Measurements from ENCODE around the gene DCDC1.

The DCDC1 gene

DNA sequence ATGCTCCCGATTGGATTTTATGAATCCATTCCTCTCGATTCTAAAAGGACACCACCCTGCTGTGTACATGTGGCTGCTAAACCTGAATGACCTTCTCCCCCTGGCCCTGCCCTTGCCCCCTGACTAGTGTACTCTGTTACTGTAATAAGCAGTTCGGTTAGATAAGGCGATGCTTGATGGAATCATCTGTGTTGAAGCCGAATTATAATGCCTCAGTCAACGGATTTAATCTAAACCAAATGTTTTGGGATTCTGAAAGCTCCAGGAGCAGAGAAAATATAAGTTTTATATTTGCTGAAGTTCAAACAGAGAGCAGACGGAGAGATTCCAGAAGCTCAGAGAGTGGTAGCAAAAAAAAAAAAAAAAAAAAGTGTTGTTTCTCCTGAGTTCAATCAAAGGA is 508.0 kb downstream of the DCDC1 start:
- TF ChIP-seq, protein P1, sequence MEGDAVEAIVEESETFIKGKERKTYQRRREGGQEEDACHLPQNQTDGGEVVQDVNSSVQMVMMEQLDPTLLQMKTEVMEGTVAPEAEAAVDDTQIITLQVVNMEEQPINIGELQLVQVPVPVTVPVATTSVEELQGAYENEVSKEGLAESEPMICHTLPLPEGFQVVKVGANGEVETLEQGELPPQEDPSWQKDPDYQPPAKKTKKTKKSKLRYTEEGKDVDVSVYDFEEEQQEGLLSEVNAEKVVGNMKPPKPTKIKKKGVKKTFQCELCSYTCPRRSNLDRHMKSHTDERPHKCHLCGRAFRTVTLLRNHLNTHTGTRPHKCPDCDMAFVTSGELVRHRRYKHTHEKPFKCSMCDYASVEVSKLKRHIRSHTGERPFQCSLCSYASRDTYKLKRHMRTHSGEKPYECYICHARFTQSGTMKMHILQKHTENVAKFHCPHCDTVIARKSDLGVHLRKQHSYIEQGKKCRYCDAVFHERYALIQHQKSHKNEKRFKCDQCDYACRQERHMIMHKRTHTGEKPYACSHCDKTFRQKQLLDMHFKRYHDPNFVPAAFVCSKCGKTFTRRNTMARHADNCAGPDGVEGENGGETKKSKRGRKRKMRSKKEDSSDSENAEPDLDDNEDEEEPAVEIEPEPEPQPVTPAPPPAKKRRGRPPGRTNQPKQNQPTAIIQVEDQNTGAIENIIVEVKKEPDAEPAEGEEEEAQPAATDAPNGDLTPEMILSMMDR (IDR thresholded peaks at IDR 0.05; ENCODE audit: poor library complexity, severe bottlenecking), result no peak
- Histone ChIP-seq H3K27me3 (ENCODE audit: insufficient read depth, poor library complexity, severe bottlenecking) (no peaks in the 10 kb centered on the region), H3K27ac (ENCODE audit: poor library complexity, severe bottlenecking) (no peak overlapping the region), H3K36me3 (ENCODE audit: low read depth) (no peaks in the 10 kb centered on the region), H3K4me3 (ENCODE audit: severe bottlenecking) (no peak overlapping the region), H3K4me1 (ENCODE audit: insufficient read depth, poor library complexity, severe bottlenecking) (no peaks in the 10 kb centered on the region), H3K9me3 (ENCODE audit: severe bottlenecking) (no peaks in the 10 kb centered on the region)
- ATAC-seq (ENCODE audit: low read depth), result no peak
- DNase-seq (ENCODE audit: low spot score), result no peak

DNA sequence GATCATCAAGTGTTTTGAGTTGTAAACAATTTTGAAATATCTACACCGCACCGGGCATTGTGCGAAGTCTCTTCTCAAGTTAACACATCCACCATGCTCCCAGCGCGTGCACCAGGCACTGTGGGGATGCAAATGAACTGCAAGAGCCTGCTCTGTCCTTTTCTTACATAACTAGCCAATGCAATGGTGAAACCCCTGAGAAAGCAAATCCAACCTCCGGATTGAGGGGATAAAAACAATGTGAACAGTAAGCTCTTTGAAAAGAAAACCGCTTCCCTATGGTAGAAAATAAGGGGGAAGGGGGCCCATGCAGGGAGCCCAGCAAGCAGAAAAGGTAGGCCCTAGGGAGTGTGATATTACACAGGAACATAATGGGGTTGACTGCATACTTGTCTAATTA is 508.5 kb downstream of the DCDC1 start:
- TF ChIP-seq, protein P1 (IDR thresholded peaks at IDR 0.05; ENCODE audit: poor library complexity, severe bottlenecking), result no peak
- DNase-seq (ENCODE audit: low spot score), result no peak
- H3K4me3 ChIP-seq (ENCODE audit: severe bottlenecking), result no peak overlapping the region
- H3K9me3 ChIP-seq (ENCODE audit: severe bottlenecking), result no peaks in the 10 kb centered on the region
- H3K27ac ChIP-seq (ENCODE audit: poor library complexity, severe bottlenecking), result no peak overlapping the region
- ATAC-seq (ENCODE audit: low read depth), result no peak
- no peaks in the 10 kb centered on the region for H3K4me1 ChIP-seq (ENCODE audit: insufficient read depth, poor library complexity, severe bottlenecking)
- H3K36me3 ChIP-seq (ENCODE audit: low read depth), result no peaks in the 10 kb centered on the region
- H3K27me3 ChIP-seq (ENCODE audit: insufficient read depth, poor library complexity, severe bottlenecking), result no peaks in the 10 kb centered on the region

DNA sequence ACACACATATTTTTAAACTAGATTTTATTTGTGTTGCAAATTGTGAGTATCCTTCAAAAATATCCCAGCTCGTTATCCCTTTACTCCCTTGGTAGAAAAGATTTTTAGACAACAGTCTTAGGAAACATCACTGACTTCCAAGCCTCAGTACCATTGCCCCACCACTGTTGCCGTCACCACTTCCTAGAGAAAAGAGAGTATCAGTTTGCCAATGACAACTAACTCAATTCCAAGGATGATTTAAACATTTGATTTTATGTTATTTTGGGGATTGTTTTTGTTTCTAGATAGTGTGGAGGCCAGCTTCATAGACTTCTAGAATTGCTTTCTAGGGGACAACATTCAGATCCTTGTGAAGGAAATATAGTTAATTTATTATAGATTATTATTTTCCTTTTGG is 509.4 kb downstream of the DCDC1 start:
- H3K4me1 ChIP-seq (ENCODE audit: insufficient read depth, poor library complexity, severe bottlenecking), result no peaks in the 10 kb centered on the region

DNA sequence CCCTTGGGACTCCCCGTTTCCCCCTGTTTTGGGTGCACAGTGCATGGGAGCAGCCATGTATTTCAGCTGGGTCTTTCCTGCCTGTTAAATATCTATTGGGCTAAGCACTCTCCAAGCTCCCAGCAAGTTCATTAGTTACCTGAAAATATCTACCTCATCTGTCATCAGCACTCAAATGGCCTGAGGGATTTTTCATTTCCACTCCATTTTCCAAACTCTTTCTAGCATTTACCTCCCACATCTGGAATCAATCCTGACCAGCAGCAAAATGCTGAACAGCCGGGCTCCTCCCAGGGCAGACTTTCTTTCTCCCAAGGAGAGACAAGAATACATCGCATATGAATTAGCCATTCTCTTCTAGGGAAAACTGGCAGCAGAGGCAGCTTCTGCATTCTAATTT is 509.9 kb downstream of the DCDC1 start:
- no peaks in the 10 kb centered on the region for H3K27me3 ChIP-seq (ENCODE audit: insufficient read depth, poor library complexity, severe bottlenecking)
- H3K27ac ChIP-seq (ENCODE audit: poor library complexity, severe bottlenecking), result no peak overlapping the region
- TF ChIP-seq, protein P1 (IDR thresholded peaks at IDR 0.05; ENCODE audit: poor library complexity, severe bottlenecking), result no peak
- H3K4me1 ChIP-seq (ENCODE audit: insufficient read depth, poor library complexity, severe bottlenecking), result no peaks in the 10 kb centered on the region
- H3K9me3 ChIP-seq (ENCODE audit: severe bottlenecking), result no peaks in the 10 kb centered on the region
- H3K36me3 ChIP-seq (ENCODE audit: low read depth), result no peaks in the 10 kb centered on the region
- no peak for DNase-seq (ENCODE audit: low spot score)
- ATAC-seq (ENCODE audit: low read depth), result no peak
- H3K4me3 ChIP-seq (ENCODE audit: severe bottlenecking), result no peak overlapping the region

More for the DNA sequence above, 509.4 kb downstream of the DCDC1 start:
- TF ChIP-seq, protein P1 (IDR thresholded peaks at IDR 0.05; ENCODE audit: poor library complexity, severe bottlenecking), result no peak
- no peak overlapping the region for H3K4me3 ChIP-seq (ENCODE audit: severe bottlenecking)
- no peaks in the 10 kb centered on the region for H3K36me3 ChIP-seq (ENCODE audit: low read depth)
- DNase-seq (ENCODE audit: low spot score) (no peak), ATAC-seq (ENCODE audit: low read depth) (no peak)
- H3K9me3 ChIP-seq (ENCODE audit: severe bottlenecking), result no peaks in the 10 kb centered on the region
- H3K27me3 ChIP-seq (ENCODE audit: insufficient read depth, poor library complexity, severe bottlenecking), result no peaks in the 10 kb centered on the region
- H3K27ac ChIP-seq (ENCODE audit: poor library complexity, severe bottlenecking), result no peak overlapping the region

DNA sequence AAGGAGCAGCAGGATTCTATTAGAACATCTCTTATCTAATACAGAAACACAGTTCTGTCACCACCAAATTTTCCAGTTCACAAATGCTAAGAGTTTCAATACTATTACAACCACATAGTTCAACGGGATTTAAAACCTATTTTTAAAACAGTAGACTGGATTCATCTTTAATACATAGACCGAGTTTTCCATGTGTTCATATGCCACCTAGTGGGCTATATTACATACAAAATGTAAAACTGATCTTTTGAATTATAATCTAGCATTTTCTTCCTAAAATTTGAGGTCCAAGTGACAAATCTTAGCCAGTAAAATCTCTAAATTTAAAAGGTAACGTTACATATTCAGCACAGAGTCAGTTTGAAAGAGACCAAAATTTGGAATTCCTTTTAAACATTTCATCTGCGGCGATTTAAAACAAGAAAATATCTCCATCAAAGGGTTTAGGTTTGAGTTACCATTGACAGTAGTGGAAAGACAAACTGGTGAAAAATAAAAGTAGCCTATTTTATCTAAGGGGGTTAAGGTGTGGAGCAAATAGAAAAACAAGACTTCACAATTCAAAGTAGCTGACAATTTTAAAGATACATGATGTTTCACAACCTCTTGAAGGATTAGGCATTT is 514.0 kb downstream of the DCDC1 start:
- no peak for ATAC-seq (ENCODE audit: low read depth)
- TF ChIP-seq, protein P1 (IDR thresholded peaks at IDR 0.05; ENCODE audit: poor library complexity, severe bottlenecking), result peak; percentile 54
- DNase-seq (ENCODE audit: low spot score), result no peak
- Histone ChIP-seq H3K4me3 (ENCODE audit: severe bottlenecking) (no peak overlapping the region), H3K4me1 (ENCODE audit: insufficient read depth, poor library complexity, severe bottlenecking) (no peaks in the 10 kb centered on the region), H3K36me3 (ENCODE audit: low read depth) (no peaks in the 10 kb centered on the region), H3K27me3 (ENCODE audit: insufficient read depth, poor library complexity, severe bottlenecking) (no peaks in the 10 kb centered on the region), H3K27ac (ENCODE audit: poor library complexity, severe bottlenecking) (no peak overlapping the region), H3K9me3 (ENCODE audit: severe bottlenecking) (no peaks in the 10 kb centered on the region)

All from RWPE2 (cell line).